Breast epithelium (tissue), 4 donors: Measurements from ENCODE around the gene TRPV2. TPM values are rescaled to one million over a fixed set of nuclear protein-coding genes. Genes with fewer than 3 reads are reported as not detected.

Source experiments
- DNase-seq, 2 donors: peaks; one replicate each; pipeline ENCODE4 v3.0.0-alpha.2; 2019; ENCODE audit warnings: low spot score in 2 of 2
- H3K27ac ChIP-seq, 2 donors: fragments of 200-600 bp; sonication (generic) in 1 of 2; one replicate each; pipeline ENCODE4 v1.5.1; 2016 to 2019; ENCODE audit warnings: mild to moderate bottlenecking in 1 of 2
- H3K27me3 ChIP-seq, 2 donors: fragments of 200-600 bp; sonication (generic) in 1 of 2; one replicate each; pipeline versions ENCODE4 v1.5.1 to v1.6.0; 2017 to 2019; ENCODE audit warnings: control low read depth in 1 of 2, mild to moderate bottlenecking in 1 of 2
- H3K36me3 ChIP-seq: fragments of 200-600 bp; one replicate; pipeline ENCODE4 v1.5.1; 2019
- H3K4me1 ChIP-seq, 2 donors: fragments of 200-600 bp; sonication (generic); one replicate each; pipeline ENCODE4 v1.5.1; 2016 to 2019; ENCODE audit warnings: control low read depth in 1 of 2
- H3K4me3 ChIP-seq, 3 donors: fragments of 200-600 bp; sonication (generic); 1 replicate in 2 of 3; 2 replicates in 1 of 3; pipeline ENCODE4 v1.5.1; 2016 to 2019; ENCODE audit warnings: mild to moderate bottlenecking in 3 of 3, moderate library complexity in 2 of 3
- H3K9me3 ChIP-seq, 2 donors: fragments of 200-600 bp; sonication (generic) in 1 of 2; one replicate each; pipeline ENCODE4 v1.5.1; 2016 to 2019; ENCODE audit warnings: control low read depth in 1 of 2
- CTCF ChIP-seq, 3 donors: fragments of 450-650 bp; IDR thresholded peaks; one replicate each; pipeline ENCODE4 v1.5.1; 2016 to 2017; ENCODE audit warnings: antibody characterized with exemption in 3 of 3, mild to moderate bottlenecking in 3 of 3, moderate library complexity in 3 of 3
- POLR2A ChIP-seq: fragments of 450-650 bp; IDR thresholded peaks from one replicate; pipeline ENCODE4 v1.6.1; 2016; ENCODE audit warnings: antibody characterized with exemption, mild to moderate bottlenecking, moderate library complexity
- POLR2AphosphoS5 ChIP-seq, 3 donors: sonication (generic); formaldehyde crosslinking; IDR thresholded peaks; one replicate each; pipeline ENCODE4 v1.6.1; 2017; ENCODE audit warnings: antibody characterized with exemption in 3 of 3
- intact Hi-C: fragments of 100-400 bp; cut with DNase I; formaldehyde crosslinking; loops from one replicate; pipeline ENCODE4 v1.15.1; 2023; ENCODE audit warnings: low total_unique reads
- total RNA-seq, 3 donors: library from RNA; depleted of rRNA; stranded (reverse); fragments of >200 nt; gene quantifications; one replicate each; pipeline ENCODE4 v1.1.0, GENCODE V29; 2016

The TRPV2 gene
- total RNA-seq, 3 donors from 2014 or later, result 6.6 to 14.2 (median 11.3) TPM

DNA sequence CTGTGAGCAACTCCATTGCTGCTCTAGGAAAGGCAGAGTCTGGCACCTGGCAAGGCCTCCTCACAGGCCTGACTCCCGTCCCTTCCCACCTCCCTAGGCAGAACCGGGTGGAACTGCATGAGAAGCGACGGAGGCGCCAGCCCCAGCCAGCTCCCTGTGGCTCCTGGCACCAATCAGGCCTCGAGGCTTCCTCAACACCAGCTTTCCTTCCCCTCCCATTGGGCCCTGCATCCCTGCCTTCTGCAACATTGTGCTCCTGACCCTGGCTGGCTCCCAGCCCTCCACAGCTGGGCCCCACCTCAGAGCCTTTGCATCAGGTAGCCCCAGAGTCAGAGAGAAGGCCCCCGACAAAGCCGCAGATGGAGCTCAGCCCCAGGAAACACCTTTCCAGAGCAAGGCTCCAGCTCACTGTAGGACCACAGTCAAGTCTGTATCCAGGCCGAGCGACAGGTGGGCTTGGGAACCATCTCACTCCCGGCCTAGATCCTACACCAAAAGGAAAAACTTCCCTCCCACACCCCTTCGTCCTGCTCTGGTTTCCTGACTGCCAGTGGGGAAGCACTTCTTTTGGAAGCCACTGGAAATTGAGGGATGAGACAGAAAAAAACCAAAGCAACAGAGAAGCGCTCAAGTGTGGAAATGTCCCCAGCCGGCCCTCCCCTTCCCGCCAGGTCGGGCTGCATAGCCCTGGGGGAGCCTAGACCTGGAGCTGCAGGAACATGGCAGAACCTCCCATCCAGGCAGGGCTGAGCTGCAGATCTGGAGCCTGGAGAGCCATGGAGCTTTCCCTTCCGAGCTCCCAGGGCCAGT lies 45.6 kb downstream of the TRPV2 start:
- no peak for DNase-seq
- no peaks in the 10 kb centered on the region for H3K4me1 ChIP-seq
- intact Hi-C loops, result loop anchor here (10.0 kb wide), 1 partner anchor 54 kb away; no protein-coding TSS in a partner anchor
- no peaks in the 10 kb centered on the region for H3K27me3 ChIP-seq
- no peaks in the 10 kb centered on the region for H3K36me3 ChIP-seq
- TF ChIP-seq POLR2A (no peak), POLR2AphosphoS5 (IDR thresholded peaks at IDR 0.05) (no peak), CTCF (IDR thresholded peaks at IDR 0.05) (no peak)
- H3K27ac ChIP-seq, result no peak overlapping the region
- no peak overlapping the region for H3K4me3 ChIP-seq
- no peaks in the 10 kb centered on the region for H3K9me3 ChIP-seq

DNA sequence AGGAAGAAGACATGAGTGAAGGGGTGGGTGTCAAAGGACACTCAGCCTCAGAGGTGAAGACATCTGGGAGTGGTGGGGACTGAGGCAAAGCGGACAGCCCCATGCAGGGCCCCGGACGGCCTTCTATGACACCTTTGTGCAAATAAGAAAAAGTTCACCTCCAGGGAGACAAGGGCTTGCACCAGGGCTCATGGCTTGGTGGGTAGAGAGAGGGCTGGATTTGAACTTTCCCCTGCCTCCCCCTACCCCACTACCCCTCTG lies 46.2 kb downstream of the TRPV2 start:
- Histone ChIP-seq H3K4me3 (no peak overlapping the region), H3K36me3 (no peaks in the 10 kb centered on the region), H3K4me1 (no peaks in the 10 kb centered on the region), H3K27me3 (no peaks in the 10 kb centered on the region), H3K27ac (no peak overlapping the region), H3K9me3 (no peaks in the 10 kb centered on the region)
- no peak for DNase-seq
- no peak for TF ChIP-seq POLR2A
- no peak for TF ChIP-seq POLR2AphosphoS5 (IDR thresholded peaks at IDR 0.05)
- no peak for TF ChIP-seq CTCF (IDR thresholded peaks at IDR 0.05)
- intact Hi-C loops, result loop anchor here (10.0 kb wide), 1 partner anchor 53 kb away; no protein-coding TSS in a partner anchor

DNA sequence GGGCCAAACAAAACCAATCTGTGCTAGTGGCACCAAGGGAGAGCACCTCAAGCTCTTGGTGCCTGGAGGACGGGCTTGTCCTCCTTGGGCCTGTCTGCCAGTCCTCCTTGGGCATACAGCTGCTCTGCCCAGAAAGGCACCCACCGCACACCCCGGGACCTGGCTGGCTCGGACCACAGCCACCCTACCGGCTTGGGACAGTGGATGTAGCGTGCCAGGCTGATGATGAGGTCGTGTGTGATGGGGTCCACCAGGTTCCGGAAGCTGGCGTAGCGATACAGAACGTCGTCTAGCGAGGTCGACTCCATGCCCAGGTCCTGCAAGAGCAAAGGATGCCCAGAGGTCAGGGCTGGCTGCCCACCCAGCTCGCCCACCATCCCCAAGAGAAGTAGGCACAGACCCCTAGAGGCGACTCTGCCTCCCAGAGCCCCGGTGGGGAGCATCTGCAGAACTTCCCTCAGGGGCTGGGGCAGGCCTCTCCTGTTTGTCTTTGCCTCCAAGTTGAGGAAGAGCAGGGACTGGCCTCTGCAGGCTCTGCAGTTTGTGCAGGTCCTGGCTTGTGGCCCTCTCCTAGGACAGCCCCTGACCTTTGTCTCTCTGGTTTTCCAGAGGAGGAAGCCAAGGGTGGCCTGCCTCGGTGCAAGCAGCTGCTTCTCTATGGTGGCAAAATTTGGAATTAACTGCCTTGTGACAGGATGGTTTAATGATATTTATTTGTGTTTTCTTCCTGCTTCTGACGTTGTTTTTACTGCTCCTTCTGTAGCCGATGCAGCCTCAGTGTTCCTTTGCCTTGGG lies 46.9 kb downstream of the TRPV2 start:
- TF ChIP-seq POLR2AphosphoS5 (IDR thresholded peaks at IDR 0.05) (no peak), CTCF (IDR thresholded peaks at IDR 0.05) (no peak), POLR2A (no peak)
- Histone ChIP-seq H3K36me3 (no peaks in the 10 kb centered on the region), H3K4me3 (no peak overlapping the region), H3K27me3 (no peaks in the 10 kb centered on the region), H3K9me3 (no peaks in the 10 kb centered on the region), H3K27ac (no peak overlapping the region), H3K4me1 (no peaks in the 10 kb centered on the region)
- DNase-seq, result no peak
- intact Hi-C loops, result loop anchor here (10.0 kb wide), 1 partner anchor 53 kb away; no protein-coding TSS in a partner anchor

DNA sequence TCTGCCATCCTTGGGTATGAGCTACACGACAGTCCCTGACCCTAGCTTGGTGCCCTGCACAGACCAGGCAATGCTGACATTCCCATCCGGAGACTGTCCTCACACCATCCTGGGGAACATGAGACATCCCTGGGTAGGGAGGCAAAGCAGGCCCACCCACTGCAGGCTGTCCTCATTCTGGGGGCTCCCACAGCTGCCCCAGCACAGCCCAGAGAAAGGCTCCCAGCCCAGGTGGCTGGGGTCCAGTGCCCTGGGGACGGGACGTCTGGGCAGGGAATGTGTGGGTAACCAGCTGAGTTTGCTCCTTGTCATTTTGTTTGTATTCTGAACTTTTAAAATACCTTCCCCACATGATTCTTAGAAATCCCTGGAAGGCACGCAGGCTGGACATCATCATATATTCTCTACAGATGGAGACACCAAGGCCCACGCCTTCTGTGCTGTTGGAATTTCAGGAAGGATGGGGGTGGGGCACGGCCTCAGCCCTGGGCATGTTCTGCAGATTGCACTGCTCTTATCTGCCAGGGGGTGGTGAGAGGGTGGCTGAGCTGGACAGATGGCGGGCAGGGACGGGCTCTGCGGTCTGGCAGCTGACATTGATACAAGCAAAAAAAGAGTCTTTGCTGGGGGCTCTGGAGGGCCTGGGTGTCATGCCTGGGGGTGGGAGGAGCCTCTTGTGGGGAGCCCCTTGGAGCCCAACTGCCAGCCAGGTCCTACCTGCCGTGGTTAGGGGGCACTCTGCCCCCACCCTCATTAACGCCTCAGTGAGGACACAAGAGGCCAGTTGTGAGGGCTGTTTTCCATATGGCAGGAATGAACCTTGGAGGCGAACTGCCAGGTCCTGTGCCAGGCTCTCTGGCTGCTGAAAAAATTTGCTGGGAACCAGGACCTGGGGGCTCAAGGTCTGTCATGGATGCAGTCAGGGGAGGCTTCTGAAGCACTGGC lies 48.3 kb downstream of the TRPV2 start:
- Histone ChIP-seq H3K4me3 (no peak overlapping the region), H3K9me3 (no peaks in the 10 kb centered on the region), H3K4me1 (no peaks in the 10 kb centered on the region), H3K36me3 (no peaks in the 10 kb centered on the region), H3K27ac (no peak overlapping the region), H3K27me3 (no peaks in the 10 kb centered on the region)
- intact Hi-C loops, result loop anchor here (10.0 kb wide), 1 partner anchor 51 kb away; no protein-coding TSS in a partner anchor
- no peak for TF ChIP-seq POLR2A
- TF ChIP-seq POLR2AphosphoS5 (IDR thresholded peaks at IDR 0.05), result no peak
- TF ChIP-seq CTCF (IDR thresholded peaks at IDR 0.05), result no peak
- DNase-seq, result no peak
